Measurements from ENCODE around the gene COPZ2.

COPZ2 gene

GRCh38 chr17:48056879-48057278, 19.3 kb upstream of the COPZ2 start:
- in situ Hi-C loops (cut with HindIII; ENCODE audit: low sequenced_read_pairs): no loop called here
- no peak for TF ChIP-seq CTCF (IDR thresholded peaks at IDR 0.05; ENCODE audit: low read depth, low read length)
- no peak for DNase-seq (ENCODE audit: low read depth, low spot score)
- H3K4me3 ChIP-seq (ENCODE audit: low read depth, low read length): no peak overlapping the region

GRCh38 chr17:48056246-48056745, 18.7 kb upstream of the COPZ2 start:
- H3K4me3 ChIP-seq (ENCODE audit: low read depth, low read length): no peak overlapping the region
- DNase-seq (ENCODE audit: low read depth, low spot score): no peak
- no peak for TF ChIP-seq CTCF (IDR thresholded peaks at IDR 0.05; ENCODE audit: low read depth, low read length)
- in situ Hi-C loops (cut with HindIII; ENCODE audit: low sequenced_read_pairs): no loop called here

- in situ Hi-C loops (cut with HindIII; ENCODE audit: low sequenced_read_pairs): no loop called here
- TF ChIP-seq CTCF (IDR thresholded peaks at IDR 0.05; ENCODE audit: low read depth, low read length): no peak
- DNase-seq (ENCODE audit: low read depth, low spot score): peak; percentile 79
- no peak overlapping the region for H3K4me3 ChIP-seq (ENCODE audit: low read depth, low read length)
Measured at GRCh38 chr17:48055531-48056245, 18.1 kb upstream of the COPZ2 start.

DNA sequence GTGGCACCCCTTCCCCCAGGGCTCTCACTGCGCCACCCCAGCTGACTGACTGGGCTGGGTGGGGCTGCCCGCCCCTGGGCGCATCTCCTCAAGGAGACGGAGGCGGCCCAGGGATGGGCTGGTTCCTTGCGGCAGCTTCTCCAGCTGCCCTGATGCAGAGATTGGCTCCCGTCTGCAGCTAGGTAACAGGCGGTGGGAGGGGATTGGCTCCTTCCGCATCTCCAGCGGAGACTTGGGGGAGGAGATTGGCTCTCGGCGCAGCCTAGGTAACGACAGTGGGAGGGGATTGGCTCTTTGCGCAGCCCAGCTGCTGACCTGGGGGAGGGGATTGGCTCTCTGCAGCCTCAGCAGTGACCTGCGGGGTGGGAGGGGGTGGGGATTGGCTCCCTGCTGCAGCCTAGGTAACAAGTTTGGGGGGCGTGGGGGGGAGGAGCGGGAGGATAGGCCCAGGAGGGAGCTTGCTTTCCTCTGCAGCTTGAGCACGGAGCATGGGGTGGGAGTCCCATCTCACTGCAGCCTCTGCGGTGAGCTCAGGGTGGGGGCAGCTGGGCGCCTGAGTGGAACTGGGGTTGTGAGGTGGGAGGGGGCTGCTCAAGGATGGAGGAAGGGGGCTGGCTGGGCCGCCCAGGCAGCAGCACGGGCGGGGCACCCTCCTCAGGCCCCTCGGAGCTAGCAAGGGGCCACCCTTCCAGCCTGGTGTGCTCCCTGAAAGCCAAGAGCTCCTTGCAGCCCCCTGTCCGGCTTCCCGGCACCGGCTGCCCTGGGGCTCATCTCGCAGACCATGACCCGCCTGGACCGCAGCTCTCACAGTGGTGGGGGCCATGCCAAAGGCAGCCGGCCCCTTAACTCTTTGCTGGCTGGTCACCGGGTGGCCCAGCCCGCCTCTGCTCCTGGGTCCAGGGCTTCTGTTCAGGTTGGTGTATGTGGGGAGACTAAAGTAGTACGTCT, 16.9 kb upstream of the COPZ2 start:
- peak overlapping the region; percentile 28 for H3K4me3 ChIP-seq (ENCODE audit: low read depth, low read length)
- TF ChIP-seq CTCF (IDR thresholded peaks at IDR 0.05; ENCODE audit: low read depth, low read length): no peak
- peak; percentile 82 for DNase-seq (ENCODE audit: low read depth, low spot score)
- in situ Hi-C loops (cut with HindIII; ENCODE audit: low sequenced_read_pairs): no loop called here

DNA sequence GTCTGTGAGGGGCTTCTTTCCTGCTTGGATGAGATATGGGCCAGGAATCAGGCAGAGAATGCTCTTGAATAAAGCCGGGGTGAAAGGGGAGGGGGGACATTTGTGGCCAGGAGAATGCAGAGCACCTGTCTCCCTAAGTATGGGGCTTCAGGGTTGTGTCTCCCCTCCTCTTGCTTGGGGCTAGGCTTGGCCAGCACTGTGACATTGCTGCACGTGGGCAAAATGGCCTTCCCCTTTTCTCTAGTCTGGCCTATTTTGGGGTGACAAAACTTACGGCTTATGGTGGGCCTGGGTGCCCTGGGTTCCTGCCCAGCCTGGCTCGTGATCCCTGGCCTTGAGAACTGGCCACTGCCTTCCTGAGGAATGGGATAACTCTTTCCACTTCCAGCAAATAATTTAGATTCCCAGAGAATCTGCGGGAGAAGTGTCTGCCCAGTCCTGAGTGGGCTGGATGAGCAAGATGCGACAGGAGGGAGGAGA, 16.2 kb upstream of the COPZ2 start:
- TF ChIP-seq CTCF (IDR thresholded peaks at IDR 0.05; ENCODE audit: low read depth, low read length): no peak
- no peak overlapping the region for H3K4me3 ChIP-seq (ENCODE audit: low read depth, low read length)
- in situ Hi-C loops (cut with HindIII; ENCODE audit: low sequenced_read_pairs): no loop called here
- DNase-seq (ENCODE audit: low read depth, low spot score): no peak

DNA sequence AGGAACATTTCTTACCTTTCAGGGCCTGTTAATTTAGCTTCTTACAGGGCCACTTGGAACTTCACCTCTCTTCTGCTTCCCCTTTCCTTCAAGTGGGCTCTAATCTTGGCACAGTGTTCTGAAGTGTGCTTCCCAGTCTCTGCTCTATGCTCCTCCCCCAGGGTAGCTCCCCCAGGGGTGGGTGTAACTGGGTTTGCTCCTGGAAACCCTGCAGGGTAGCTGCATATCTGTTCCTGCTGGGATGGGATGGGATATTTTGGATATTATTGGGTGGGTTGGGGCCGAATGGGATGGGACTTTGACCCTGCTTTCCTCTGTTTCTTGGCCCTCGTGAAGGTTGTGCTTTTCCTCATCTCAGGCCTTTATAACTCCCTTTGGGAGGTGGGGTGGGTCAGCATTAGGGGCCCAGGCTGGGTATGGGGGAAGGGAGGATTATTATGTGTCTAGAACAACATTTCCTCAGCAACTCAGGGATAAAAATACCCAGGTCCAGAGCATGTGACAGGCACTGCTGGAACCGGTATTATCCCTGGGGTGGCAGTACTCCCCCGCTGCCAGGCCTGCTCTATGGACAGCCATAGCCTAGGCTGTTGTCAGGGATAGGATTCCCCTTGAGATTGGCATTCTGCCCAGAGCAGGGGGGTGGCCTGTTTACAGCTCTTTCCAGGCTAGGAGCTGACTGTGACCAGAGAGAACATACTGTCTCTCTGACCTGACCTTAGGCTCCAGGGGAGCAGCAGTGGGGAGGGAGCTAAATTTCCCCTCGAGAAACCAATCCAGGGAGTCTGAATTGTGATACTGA, 15.6 kb upstream of the COPZ2 start:
- TF ChIP-seq CTCF (IDR thresholded peaks at IDR 0.05; ENCODE audit: low read depth, low read length): no peak
- in situ Hi-C loops (cut with HindIII; ENCODE audit: low sequenced_read_pairs): no loop called here
- H3K4me3 ChIP-seq (ENCODE audit: low read depth, low read length): peak overlapping the region; percentile 31
- DNase-seq (ENCODE audit: low read depth, low spot score): peak; percentile 45

Measured in astrocyte of the spinal cord (primary cell).